ENCODE results near the gene CFAP100.

GRCh38 chr3:126451511-126451910 lies 56.8 kb downstream of the CFAP100 start:
- no peak for TF ChIP-seq POLR2A (IDR thresholded peaks at IDR 0.05)
- no peak for TF ChIP-seq CTCF (IDR thresholded peaks at IDR 0.05)

All from testis (tissue), 2 donors.